HG03520 (cell line): ENCODE results near the gene NAPSA.
"Not testable (repeated sequence)": the region's sequence is repeated elsewhere in the genome, so short reads cannot be mapped to it uniquely, and the experiment has no call there.

Experiments
- ATAC-seq: cut with Tn5 transposase; IDR thresholded peaks from one replicate; pipeline ENCODE4 v1.9.1; 2021; ENCODE audit warnings: mild to moderate bottlenecking, moderate library complexity; ENCODE audit not compliant: unreplicated experiment

NAPSA gene

GRCh38 chr19:50365434-50366306, at the start of gene NAPSA:
Gene NAPSA (minus strand): TSS chr19:50365639. CDS start chr19:50365621, 18 bp downstream.
- ATAC-seq = no peak

- no peak for ATAC-seq
Observed at GRCh38 chr19:50413531-50413930, 48.1 kb upstream of the NAPSA start.

GRCh38 chr19:50413096-50413495, 47.7 kb upstream of the NAPSA start:
- no peak for ATAC-seq

GRCh38 chr19:50412419-50412818, 47.0 kb upstream of the NAPSA start:
- no peak for ATAC-seq

GRCh38 chr19:50410109-50410508, 44.7 kb upstream of the NAPSA start:
- no peak for ATAC-seq

- no peak for ATAC-seq
Observed at GRCh38 chr19:50409347-50409746, 43.9 kb upstream of the NAPSA start.

- ATAC-seq = no peak
Observed at GRCh38 chr19:50406829-50407228, 41.4 kb upstream of the NAPSA start.

- ATAC-seq = no peak
Observed at GRCh38 chr19:50406156-50406820, 40.8 kb upstream of the NAPSA start.

- no peak for ATAC-seq
Observed at GRCh38 chr19:50402544-50403301, 37.3 kb upstream of the NAPSA start.

- ATAC-seq = no peak
Observed at GRCh38 chr19:50401605-50402450, 36.4 kb upstream of the NAPSA start.

GRCh38 chr19:50399368-50399745, 33.9 kb upstream of the NAPSA start:
- no peak for ATAC-seq

- ATAC-seq = no peak
Observed at GRCh38 chr19:50398675-50399367, 33.4 kb upstream of the NAPSA start.

GRCh38 chr19:50394017-50394416, 28.6 kb upstream of the NAPSA start:
- no peak for ATAC-seq

GRCh38 chr19:50393589-50393988, 28.1 kb upstream of the NAPSA start:
- ATAC-seq = no peak

GRCh38 chr19:50392759-50393158, 27.3 kb upstream of the NAPSA start:
- ATAC-seq = no peak

GRCh38 chr19:50390952-50391351, 25.5 kb upstream of the NAPSA start:
- ATAC-seq = not testable (repeated sequence)

- not testable (repeated sequence) for ATAC-seq
Observed at GRCh38 chr19:50390295-50390694, 24.9 kb upstream of the NAPSA start.

GRCh38 chr19:50387868-50388245, 22.4 kb upstream of the NAPSA start:
- ATAC-seq = no peak

- no peak for ATAC-seq
Observed at GRCh38 chr19:50387176-50387867, 21.9 kb upstream of the NAPSA start.
